Stimulated activated CD8-positive, alpha-beta memory T cell treated with anti-CD3 and anti-CD28 coated beads, Interleukin-7, amount 100 ng/mL, for 4 hours (primary cell): ENCODE data around the gene CCL11.

Experiments used
- DNase-seq, 2 donors: peaks; one replicate each; pipeline ENCODE4 v3.0.0-alpha.2; 2020; ENCODE audit warnings: low read depth in 2 of 2

The CCL11 gene

DNA sequence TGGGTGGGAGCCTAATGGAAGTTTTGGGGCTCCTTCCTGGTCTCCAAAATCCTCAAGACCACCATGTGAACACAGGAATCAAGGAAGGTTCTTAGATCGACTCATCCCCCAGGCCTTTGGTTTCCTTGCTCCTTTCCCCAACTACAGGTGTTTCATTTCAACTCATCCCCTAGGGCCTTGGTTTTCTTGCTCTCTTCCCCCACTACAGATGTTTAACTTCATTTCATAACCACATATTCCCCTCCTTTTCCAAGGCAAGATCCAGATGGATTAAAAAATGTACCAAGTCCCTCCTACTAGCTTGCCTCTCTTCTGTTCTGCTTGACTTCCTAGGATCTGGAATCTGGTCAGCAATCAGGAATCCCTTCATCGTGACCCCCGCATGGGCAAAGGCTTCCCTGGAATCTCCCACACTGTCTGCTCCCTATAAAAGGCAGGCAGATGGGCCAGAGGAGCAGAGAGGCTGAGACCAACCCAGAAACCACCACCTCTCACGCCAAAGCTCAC lies at the start of gene CCL11:
TSS of gene CCL11 (plus strand) at position 457 of the 507 bp plus-strand sequence. CDS start 67 bp downstream, outside the sequence.
- no peak for DNase-seq

DNA sequence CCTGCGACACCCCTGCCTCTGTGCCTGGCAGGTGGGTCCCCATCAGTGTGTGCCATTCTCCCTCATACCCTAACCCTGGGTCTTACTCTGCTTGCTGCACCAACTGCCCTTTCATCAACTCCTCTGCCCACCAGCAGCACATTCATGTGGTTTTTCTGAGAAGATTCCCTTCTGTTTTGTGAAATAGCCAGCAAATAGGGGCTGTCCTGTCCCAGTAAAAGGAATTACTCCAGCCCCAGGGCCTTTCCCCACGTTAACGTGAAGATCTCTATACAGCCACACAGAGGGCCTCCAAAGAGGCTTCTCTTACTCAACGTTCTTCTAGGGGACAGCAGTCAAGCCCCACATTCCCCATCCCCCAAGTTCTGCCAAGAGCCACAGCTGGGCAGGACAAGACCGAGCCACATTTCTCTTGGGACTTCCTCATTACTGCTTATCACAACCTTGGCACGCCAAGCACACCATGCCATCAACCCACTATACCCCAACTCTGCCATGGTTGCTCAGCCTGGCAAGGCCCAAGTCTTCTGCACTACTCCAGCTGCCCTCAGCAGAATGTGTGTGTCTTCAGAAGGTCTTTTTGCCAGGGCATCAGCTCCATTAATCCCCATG lies 49.2 kb upstream of the CCL11 start:
- DNase-seq, result no peak

DNA sequence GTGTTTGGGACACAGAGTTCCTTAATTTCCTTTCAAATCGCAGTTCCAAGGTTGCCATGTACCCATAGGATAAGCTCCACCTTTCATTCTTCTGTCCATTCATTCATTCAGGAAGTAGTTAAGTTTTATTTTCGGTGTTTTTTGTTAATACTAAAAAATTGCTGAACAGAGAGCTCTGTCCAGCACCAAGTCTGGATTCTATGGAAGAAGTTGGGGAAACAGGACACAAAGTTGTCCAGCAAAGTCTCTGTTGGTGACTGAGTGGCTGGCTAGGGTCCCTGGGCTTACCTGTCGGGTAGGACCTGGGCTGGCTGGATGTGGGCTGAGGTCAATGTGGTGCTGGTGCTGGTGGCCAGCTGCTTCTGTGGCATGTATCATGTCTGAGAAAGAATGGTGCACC lies 48.1 kb upstream of the CCL11 start:
- DNase-seq, result no peak

DNA sequence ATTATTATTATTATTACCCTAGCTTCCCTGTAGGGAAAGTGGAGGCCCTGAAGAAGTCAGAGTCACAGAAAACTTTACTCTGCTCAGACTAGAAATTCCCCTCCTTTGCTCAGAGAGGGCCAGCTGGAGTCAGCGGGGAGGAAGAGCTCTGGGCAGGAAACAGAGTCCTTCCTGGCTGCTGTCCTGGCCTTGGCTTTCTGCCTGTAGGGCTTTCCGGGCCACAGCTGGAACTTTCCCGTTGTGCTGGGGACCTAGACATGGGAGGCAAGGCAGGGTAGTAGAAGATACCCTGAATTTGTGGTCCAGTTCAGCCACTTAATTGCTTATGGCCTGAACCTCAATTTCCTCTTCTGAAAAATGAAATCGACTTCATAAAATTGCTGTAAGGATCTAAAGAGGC lies 44.5 kb upstream of the CCL11 start:
- no peak for DNase-seq

DNA sequence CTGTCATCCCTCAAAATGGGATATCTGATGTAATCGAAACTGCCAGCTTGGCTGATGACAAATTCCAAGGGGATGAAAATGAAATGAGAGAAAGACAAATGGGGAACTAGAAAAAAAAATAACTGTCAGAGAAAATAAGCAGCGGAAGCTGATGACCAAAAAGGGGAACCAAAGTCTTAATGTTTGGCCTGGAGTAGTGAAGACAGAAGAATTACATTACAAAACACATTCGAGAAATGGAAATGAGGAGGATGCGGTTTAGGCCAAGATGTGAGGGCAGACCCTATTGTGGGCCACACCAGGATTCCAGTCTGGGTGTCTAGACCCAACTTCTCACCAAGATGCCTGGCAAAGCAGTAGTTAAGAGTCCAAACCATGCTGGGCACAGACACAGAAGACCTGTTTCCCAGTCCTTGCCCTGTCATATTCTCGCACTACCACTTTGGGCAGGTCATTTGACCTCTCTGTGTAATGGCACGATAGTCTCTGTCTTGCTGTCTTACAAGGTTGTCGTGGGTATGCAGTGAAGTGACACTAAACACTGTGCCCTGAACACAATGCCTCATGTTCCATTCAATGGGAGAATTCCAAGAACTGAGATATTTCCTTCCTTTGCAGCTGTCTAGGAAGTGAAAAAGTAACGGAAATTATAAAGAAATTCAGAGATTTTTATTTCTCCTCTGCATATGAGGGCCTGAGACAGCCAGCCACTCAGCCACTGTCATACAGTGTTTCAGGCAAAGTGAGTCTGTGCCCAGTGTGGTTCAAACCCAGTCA lies 42.8 kb upstream of the CCL11 start:
- no peak for DNase-seq

DNA sequence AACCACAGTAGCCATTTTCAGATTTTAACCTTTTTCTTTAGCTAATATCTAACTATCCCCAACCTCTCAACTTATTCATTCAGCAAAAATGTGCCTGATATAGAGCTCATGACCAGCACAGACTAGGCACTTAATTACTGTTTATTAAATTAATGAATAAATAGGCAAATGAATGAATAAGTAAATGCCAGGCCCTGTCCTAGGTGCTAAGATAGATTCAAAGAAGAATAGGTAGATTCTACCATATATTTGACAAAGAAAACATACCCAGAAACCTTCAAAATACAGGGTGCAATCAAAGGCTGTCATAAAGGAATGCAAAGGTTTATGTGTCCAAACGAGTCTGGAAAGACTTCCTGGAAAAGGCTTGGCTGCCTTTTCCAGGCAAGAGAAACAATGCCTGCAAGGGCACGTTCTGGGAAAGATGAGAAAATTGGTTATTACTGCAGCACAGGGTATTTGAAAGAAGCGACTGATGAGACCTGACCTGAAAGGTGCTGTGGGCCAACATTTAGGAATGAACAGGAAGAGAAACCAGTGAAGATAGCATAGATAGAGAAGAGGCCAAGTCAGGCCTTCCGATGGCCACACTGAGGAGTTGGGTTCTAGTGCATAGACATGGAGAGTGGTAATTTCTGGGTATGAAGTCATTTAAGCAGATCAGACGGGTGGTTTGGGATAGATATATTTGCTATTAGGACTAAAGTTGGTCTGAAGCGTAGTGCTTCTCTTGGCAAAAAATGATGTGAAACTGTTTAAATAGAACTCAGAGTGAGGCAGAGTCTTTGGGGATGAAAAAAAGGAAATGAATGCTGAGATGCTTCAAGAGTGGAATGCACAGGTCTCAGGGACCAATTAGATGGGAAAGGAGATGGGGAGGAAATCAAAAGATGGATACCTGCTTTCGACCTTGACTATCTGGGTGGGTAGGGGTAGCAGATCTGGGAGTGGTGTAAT lies 41.9 kb upstream of the CCL11 start:
- no peak for DNase-seq

DNA sequence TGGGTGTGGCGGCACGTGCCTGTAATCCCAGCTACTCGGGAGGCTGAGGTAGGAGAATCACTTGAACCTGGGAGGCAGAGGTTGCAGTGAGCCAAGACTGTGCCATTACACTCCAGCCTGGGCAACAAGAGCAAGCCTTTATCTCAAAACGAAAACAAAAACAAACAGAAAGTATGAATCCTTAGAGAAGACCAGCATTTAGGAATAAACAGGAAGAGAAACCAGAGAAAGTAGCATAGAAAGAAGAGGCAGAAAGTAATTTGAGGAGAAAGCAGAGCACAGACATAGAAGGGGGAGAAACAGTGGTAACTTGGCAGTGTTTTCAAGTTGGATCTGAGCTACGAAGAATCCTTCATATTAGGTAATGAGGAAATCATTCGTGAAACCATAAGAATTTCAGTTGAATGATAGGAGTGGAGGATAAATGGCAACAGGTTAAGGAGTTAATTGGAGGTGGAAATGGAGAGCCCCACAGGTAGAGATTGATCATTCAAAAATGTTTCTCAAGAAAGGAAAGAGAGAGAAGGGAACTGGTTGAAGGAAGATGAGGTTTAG lies 40.1 kb upstream of the CCL11 start:
- no peak for DNase-seq

DNA sequence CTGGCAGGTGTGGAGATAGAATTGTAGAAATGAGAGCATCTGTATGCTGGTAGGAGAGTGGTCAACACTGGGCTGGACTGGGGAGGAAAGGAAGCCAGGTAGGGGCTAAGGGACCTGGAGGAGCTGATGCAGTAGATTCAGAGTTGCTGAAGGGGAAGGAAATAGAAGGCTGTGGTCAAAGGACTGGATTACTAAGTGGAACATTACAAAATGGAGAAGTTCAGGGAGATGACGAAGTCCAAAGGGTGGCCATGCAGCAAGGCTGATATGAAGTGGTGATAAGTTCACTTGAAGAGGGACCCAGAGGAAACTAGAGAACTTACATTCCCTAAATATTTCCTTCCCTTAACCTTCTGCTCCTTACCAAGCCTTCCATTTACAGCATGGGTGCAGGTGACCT lies 39.1 kb upstream of the CCL11 start:
- DNase-seq, result no peak

DNA sequence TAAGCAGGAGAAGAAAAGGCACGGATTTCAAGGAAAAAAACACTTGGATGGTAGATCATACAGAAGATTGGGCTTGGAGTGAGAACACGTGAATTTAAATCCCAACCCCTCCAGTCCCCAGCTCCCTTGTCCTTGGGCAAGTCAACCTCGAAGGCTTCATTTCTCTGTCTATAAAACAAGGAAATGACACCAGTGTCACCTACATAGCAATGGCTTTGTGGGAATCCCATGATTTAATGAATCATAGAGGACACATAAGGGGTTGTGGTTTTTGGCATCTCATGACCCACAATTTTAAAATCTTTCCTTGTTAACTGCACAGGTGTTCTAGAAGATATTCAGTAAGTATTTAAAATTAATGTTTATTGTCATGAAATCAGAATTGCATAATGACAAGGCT lies 38.7 kb upstream of the CCL11 start:
- DNase-seq, result no peak

DNA sequence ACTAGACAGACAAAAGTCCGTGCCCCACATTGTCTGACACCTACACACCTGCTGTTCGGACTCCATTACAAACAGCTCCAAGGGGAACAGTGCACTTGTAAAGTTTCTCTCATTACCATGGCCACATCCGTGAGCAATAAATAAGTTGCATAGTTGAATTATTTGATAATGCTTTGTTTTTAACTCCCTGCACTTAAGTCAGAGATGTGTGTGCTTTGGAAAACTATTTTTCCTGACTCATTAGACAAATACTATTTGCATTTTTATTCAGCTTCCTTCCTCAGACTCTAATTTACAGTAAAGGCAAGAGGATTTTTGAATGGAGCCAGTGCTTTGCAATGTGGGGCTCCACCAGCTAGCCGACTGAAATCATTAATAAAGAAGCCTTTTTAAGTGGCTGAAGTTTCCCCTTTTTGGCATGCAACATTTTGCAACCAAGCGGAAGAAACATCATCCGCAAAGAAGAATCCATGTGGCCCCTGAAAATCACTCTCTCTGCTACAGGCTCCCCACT lies 37.0 kb upstream of the CCL11 start:
- no peak for DNase-seq

DNA sequence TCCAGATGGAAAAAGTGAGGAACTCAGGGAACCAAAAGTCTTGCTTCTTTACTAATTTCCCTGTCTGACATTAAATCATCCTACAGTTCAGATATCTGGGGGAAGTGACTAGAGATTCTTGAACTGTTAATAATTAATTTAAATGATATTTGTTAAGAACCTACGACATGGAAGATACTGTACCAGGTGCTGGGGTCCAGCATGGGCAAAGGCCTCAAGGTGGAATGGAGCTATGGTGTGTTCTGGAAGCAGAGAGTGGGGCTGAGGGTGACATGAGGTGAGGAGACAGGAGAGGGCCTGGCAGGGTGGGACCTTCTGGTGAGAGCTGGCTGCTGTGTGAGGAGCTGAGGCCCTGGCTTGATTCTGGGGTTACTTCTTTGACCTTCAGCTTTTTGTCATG lies 36.5 kb upstream of the CCL11 start:
- DNase-seq, result no peak

DNA sequence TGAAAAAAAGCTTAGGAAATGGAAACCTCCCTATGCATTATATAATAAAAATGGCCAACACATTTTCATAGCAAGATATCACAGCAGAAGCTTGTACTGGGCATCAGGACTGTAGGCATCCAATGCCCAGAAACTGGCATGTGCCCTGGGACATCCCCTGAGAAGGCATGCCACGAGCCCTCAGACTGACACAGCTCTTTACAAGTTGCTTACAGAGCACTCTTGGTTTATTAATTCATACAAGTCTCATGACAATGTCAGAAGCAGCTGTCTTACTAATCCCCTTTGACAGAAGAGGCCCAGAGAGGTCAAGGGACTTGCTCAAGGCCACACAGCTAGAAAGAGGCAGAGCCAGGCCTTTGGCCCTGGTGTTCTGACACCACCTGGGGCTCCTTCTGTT lies 36.1 kb upstream of the CCL11 start:
- no peak for DNase-seq

DNA sequence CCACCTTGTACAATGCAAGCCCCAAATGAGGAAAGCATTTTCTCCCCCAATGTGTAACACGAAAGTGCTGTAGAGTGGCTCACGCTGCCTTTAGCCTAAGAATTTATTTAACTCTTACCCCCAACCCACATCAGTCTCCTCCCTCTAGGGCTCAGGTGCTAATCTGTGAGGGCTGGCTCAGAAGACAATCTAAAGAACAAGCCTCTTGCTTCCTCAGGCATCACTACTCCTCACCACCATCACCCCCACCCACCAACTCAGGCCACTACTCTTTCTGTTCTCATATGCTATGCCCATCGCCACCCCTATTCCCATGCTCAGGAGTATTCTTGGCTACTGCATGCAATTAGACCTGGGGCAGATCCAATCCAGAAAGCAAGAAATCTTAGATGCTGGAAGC lies 34.4 kb upstream of the CCL11 start:
- DNase-seq, result no peak

DNA sequence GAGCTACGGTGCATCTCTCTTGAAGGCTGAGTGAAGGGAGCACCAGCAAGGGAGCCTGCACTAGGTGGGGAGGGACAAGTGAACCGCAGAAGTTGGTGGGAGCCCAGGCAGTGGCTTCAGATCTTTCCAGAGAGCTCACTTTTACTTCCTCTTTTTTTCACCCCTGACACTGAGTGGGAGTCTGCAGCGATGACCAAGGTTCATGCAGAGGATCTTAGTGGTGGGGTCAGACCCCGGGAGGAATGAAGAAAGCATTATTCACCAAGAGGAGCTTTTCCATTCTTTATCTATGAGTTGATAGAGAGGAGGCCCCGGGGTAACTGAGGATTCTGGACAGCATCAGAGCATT lies 33.5 kb upstream of the CCL11 start:
- no peak for DNase-seq

DNA sequence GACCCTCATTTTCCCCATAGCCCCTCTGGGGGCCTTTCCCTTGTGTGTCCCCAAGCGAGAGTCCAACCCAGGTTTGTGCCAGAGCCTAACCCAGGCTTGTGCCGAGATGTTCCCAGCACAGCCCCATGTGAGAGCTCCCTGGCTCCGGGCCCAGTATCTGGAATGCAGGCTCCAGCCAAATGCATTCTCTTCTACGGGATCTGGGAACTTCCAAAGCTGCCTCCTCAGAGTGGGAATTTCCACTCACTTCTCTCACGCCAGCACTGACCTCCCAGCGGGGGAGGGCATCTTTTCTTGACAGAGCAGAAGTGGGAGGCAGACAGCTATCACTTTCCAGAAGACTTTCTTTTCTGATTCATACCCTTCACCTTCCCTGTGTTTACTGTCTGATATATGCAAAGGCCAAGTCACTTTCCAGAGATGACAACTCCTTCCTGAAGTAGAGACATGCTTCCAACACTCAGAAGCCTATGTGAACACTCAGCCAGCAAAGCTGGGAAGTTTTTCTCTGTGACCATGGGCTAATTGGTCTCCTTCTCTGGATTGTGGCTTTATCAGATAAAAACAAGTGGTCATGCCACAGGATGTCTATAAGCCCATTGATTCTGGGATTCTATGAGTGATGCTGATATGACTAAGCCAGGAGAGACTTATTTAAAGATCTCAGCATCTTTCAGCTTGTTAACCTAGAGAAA lies 33.0 kb upstream of the CCL11 start:
- no peak for DNase-seq

DNA sequence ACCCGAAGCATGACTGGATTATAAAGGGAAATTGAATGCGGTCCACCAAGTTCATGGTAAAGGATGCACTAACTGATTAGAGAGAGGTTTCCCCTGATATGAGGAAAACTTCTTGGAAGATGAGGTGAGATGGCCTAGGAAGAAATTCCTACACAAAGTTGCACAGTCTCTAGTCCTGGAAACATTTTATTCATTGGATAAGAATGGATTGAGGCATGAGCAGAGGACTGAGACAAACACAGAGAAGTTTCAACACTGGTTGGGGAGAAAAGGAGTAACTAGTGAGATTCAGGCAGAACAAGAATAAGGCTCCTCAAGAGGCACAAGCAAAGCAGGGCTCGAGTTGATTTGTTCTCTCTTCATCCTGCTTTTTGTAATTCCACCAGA lies 32.4 kb upstream of the CCL11 start:
- DNase-seq, result no peak

DNA sequence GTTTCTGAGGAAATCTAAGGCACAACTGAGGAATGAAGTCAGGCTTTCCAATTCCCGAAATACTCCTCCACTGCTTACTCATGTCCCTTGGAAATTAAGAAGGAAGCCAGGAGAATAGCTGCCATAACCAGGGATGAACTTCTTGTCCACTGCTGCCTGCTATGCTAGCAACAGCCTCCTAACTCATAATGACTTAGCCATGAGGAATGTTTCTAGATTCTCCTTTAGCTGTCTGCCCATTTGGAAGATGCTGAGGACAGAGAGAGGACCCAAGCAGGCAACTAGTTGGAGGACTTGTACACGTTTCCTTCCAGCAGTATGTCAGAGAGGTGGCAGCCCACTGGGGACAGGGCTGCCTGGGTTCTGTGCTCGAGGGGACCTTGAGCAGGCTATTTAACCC lies 31.4 kb upstream of the CCL11 start:
- no peak for DNase-seq

DNA sequence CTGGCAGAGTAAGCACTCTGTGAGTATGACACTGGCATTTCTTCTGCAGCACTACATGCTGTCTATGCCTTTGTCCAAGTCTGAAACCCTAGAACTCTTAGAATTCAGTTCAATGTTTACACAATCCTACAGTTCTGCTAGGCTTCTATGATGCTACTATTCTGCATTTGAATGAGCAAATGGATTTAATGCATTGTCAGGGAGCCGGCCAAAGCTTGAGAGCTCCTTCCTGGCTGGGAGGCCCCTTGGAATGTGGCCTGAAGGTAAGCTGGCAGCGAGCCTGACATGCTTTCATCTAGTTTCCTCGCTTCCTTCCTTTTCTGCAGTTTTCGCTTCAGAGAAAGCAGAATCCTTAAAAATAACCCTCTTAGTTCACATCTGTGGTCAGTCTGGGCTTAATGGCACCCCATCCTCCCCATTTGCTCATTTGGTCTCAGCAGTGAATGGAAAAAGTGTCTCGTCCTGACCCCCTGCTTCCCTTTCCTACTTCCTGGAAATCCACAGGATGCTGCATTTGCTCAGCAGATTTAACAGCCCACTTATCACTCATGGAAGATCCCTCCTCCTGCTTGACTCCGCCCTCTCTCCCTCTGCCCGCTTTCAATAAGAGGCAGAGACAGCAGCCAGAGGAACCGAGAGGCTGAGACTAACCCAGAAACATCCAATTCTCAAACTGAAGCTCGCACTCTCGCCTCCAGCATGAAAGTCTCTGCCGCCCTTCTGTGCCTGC lies 30.7 kb upstream of the CCL11 start, which contains the start of gene CCL2:
TSS of gene CCL2 (plus strand) at position 635 of the 730 bp plus-strand sequence. CDS start at position 700, 65 bp downstream.
- no peak for DNase-seq

DNA sequence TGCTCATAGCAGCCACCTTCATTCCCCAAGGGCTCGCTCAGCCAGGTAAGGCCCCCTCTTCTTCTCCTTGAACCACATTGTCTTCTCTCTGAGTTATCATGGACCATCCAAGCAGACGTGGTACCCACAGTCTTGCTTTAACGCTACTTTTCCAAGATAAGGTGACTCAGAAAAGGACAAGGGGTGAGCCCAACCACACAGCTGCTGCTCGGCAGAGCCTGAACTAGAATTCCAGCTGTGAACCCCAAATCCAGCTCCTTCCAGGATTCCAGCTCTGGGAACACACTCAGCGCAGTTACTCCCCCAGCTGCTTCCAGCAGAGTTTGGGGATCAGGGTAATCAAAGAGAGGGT lies 30.2 kb upstream of the CCL11 start:
- DNase-seq, result no peak

DNA sequence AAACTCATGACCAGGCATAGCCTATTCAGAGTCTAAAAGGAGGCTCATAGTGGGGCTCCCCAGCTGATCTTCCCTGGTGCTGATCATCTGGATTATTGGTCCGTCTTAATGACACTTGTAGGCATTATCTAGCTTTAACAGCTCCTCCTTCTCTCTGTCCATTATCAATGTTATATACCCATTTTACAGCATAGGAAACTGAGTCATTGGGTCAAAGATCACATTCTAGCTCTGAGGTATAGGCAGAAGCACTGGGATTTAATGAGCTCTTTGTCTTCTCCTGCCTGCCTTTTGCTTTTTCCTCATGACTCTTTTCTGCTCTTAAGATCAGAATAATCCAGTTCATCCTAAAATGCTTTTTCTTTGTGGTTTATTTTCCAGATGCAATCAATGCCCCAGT lies 29.7 kb upstream of the CCL11 start:
- DNase-seq, result no peak
